Suprapubic skin (tissue), 4 donors: ENCODE measurements around the gene CCNI.

Source experiments
- EP300 ChIP-seq: sonication (generic); formaldehyde crosslinking; IDR thresholded peaks from one replicate; pipeline ENCODE4 v1.6.1; 2017; ENCODE audit warnings: antibody characterized with exemption
- POLR2A ChIP-seq, 2 donors: fragments of 450-650 bp; IDR thresholded peaks; one replicate each; pipeline ENCODE4 v1.6.1; 2017; ENCODE audit warnings: antibody characterized with exemption in 2 of 2, mild to moderate bottlenecking in 2 of 2, moderate library complexity in 2 of 2
- POLR2AphosphoS5 ChIP-seq, 3 donors: sonication (generic); formaldehyde crosslinking; IDR thresholded peaks; one replicate each; pipeline ENCODE4 v1.6.1; 2017; ENCODE audit warnings: antibody characterized with exemption in 3 of 3
- TF ChIP-seq, protein P1 (sequence below), 2 donors: fragments of 200-600 bp in 1 of 2; fragments of 450-650 bp in 1 of 2; sonication (generic) in 1 of 2; IDR thresholded peaks; one replicate each; pipeline ENCODE4 v1.5.1; 2016 to 2019; ENCODE audit warnings: antibody characterized with exemption in 2 of 2, mild to moderate bottlenecking in 1 of 2, moderate library complexity in 1 of 2

DNA sequence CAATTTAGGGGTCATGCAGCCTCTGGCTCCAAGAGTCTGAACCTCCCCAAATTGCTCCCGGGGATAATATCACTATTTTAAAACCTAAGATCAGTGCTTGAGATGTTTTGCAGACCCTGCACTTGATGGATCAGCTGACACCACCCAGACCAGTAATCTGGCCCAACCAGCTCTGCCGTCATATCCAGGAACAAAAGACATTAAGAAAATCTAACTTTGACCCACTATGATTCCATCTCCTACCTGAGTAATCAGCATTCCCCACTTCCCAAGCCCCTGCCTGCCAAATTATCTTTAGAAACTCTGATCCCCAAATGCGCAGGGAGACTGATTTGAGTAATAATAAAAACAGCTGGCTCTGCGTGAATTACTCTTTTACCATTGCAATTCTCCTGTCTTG, 46.9 kb upstream of the CCNI start:
- TF ChIP-seq POLR2AphosphoS5 (IDR thresholded peaks at IDR 0.05) (no peak), EP300 (no peak), POLR2A (IDR thresholded peaks at IDR 0.05) (no peak)
- TF ChIP-seq, protein P1, sequence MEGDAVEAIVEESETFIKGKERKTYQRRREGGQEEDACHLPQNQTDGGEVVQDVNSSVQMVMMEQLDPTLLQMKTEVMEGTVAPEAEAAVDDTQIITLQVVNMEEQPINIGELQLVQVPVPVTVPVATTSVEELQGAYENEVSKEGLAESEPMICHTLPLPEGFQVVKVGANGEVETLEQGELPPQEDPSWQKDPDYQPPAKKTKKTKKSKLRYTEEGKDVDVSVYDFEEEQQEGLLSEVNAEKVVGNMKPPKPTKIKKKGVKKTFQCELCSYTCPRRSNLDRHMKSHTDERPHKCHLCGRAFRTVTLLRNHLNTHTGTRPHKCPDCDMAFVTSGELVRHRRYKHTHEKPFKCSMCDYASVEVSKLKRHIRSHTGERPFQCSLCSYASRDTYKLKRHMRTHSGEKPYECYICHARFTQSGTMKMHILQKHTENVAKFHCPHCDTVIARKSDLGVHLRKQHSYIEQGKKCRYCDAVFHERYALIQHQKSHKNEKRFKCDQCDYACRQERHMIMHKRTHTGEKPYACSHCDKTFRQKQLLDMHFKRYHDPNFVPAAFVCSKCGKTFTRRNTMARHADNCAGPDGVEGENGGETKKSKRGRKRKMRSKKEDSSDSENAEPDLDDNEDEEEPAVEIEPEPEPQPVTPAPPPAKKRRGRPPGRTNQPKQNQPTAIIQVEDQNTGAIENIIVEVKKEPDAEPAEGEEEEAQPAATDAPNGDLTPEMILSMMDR (IDR thresholded peaks at IDR 0.05): no peak
